ENCODE results near the gene CCNY. TPM values are rescaled to one million over a fixed set of nuclear protein-coding genes. Genes with fewer than 3 reads are reported as not detected.

The CCNY gene
- polyA plus RNA-seq, 5 donors: 75.0 to 89.0 (median 84.9) TPM

DNA sequence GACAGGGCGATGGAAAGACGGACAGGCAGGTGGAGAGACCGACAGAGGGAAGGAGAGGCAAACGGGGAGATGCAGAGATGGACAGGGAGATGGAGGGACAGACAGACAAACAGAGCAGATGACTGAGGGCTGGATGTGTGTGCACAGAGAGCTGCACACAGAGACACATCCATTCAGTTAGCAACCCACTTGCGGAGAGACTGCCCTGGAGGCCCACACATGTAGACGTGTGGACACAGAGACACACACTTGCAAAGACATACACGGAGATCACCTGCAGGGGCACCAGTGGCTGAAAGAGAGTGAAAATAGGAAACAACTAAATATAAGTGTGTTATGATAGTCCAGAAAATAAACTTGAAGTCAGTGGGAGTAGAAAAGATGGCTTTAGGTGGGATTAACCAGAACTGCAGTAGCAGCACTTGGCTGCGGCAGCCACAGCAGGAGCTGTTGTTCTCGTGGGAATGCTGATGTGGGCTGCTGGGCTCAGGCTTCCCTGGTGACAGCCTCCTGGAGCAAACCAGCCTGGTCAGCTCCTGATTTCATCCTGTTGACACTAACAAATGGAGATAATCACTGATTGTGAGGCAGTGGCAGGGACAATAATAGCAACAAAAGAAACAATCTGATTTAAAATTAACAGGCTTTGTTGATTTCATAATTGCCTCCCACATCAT, 134.1 kb downstream of the CCNY start:
- no peak for DNase-seq

DNA sequence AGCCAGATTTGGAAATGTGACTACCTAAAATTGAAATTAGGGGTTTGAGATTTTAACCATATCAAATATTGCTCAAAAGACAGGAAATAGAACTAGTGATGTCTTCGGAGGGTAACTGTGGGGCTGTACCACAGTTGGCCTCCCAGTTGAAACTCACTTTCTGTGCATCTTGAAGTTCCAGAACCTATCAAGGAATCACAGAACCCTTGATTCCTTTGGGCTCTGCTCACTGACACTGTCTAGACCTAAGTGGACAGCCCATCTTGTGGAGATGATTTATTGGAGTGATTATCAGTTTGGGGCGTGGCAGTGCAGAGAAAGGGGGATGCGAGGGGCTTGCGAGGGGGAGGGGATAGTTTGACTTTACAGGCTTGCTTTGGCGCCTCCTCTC, 134.6 kb downstream of the CCNY start:
- DNase-seq: no peak

DNA sequence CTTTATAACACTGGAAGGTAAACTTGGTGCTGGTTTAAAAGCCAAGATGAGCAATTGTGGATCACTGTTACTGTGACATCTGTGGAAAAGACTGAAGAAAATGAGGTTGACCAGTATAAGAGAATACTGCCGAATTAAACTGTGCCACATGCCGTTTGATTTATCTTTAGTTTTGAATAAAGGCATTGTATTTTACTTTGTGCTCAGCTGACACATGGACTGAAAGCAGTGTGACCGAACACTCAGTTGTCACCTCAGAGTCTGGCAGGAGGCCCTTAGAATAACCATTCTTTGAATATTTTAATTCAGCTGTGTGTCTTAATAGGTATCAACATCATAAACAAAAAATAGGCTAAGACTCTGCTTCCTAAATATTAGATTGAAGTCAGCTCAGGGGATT, 135.1 kb downstream of the CCNY start:
- DNase-seq: no peak

DNA sequence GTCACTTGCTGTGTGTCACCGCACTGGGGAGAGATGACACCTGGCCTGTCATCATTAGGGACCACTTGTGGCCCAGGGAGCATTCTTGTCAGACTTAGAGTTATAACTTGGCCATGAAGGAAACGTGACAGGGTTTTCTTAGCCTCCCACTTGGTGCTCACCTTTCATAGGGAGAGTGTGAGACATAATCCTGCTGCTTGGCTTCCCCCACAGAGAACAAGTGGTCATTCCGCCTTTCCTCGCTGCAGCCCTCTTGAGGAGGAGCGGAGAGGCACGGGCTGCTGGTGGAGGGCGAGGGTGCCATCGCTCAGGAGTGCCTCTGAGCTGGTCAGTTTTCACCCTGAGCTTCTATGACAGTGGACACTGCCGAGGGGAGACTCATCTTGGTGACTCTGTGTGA, 143.8 kb downstream of the CCNY start:
- no peak for DNase-seq

DNA sequence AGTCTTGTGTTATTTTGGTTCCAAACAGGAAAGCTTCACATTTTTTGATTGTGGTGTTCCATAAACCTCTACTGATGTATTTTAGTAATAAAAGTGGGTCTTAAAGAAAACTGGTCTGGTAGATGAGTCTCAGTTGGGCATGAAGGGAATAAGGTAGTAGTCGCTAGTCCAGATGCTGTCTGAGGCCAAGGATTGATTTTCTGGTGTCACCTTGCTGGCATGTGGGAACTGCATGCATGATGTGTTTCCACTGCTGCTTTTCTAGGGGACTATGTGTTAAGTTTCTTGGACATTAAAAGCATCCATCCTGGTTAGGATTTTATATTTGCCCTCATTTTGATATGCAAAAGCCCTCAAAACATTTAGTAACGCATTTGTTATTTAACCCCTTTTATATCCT, 145.1 kb downstream of the CCNY start:
- no peak for DNase-seq

DNA sequence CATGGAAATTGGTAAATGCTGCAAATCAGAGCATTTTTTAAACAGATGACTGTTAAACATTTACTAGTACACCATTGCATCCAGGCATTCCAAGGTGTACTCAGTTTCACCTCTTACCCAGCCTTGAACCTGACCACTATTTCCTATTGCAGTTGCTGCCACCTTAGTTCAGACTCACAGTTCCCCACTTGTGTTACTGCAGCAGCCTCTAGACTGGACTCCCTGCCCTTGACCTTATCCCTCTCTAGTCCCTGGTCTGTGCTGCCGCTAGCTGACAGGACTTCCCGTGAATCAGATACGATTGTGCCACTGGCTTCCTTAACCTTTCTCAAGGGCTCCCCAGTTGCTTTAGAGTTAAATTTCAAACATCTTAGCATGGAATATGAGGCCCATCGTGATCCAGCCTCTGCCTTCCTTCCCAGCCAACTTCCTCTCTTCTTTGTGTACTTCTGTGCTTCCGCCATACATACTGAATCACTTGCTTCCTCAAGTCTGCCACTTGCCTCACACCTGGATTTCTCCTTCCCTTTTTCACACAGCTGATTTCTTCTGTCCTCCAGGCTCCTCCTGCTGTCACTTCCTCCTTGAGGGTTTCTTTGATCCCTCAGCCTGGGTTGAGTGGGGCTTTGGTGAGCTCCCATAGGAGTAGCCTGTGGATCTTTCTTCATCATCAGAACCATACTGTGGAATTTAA, 150.1 kb downstream of the CCNY start:
- DNase-seq: no peak

DNA sequence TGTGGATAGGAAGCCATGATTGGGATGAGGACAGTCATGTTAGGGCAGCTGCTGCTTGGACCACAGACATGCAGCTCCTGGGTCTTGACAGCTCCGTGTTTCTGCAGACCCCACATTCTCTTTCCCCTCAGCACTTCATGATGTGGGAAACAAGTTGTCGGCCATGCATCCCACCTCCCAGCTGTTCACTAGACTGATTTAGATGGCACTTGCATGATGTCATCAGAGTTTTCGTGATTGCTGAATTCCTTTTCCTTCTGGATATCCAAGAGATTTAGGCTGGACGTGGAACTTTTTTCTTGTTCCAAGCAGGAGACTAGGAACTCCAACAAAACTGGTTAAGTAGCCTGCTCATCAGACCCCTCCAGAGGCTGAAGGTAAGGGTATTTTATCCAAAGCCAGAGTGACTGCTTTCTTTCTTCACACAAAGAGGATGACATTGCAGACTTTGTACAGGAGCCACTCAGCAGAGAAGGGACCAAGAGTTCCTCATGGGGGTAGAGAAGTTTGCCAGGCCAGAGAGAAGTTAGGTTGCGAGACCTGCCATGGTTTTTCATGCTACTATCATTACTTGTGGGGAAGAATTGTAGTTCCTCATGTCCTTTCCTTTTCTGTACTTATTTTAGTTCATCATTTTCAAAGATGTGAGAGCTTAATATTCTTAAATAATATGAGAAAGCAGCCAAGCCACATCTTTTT, 151.2 kb downstream of the CCNY start:
- DNase-seq: no peak

DNA sequence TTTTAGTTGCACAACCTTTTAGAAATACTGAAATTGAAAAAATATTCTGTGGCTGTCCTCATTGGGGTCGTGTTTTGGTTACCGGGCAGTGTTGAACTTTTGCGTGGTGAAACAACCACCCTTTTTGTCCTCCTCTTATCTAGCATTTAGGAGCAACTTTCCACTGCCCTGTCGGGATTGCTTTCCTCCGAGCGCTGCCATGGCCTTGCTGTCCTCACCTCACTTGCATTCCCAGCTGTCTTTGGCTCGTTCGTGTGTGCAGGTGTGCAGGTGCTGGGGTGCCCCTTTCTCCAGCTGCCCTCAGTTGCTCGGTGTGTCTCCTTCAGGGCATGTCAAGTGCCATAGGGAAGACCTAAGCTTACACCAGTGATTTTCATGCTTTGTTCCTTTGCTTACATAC, 151.9 kb downstream of the CCNY start:
- no peak for DNase-seq

DNA sequence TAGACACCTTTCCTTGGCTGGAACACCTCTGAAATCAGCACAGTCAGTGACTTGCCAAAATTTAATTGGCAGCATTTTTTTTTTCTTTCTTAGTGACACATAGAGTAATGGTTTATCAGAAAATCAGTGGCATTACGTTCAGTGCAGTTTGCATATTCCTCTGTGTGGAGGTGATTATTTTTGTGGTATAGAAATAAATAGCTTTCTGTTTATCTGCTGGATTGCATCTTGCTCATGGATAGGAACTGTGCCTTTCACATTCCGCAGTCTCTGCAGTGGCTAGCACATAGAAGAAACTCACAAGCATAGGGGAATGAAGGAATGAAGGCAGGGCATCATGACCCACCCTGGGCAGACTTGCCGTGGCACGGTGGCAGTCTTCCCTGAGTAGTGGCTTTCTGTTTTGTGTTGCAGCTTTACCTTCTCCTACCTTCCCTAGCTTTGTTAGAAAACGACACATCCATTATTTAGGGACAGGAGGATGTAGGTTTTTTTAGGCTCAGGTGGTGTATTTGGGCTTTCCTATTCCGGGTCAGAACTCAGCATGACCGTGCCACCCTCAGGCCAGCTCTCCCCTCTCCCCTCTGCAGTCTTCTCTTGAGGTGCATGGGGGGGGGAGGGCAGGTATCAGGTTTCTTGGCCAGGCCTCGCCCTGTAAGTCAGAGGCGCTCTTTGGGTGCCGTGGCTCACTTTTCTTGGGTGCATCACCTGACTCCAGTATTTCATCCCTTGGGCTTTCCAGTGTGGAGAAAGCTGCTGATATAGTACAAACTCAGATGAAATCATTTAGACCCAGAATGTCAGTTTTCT, 156.3 kb downstream of the CCNY start:
- DNase-seq: no peak

DNA sequence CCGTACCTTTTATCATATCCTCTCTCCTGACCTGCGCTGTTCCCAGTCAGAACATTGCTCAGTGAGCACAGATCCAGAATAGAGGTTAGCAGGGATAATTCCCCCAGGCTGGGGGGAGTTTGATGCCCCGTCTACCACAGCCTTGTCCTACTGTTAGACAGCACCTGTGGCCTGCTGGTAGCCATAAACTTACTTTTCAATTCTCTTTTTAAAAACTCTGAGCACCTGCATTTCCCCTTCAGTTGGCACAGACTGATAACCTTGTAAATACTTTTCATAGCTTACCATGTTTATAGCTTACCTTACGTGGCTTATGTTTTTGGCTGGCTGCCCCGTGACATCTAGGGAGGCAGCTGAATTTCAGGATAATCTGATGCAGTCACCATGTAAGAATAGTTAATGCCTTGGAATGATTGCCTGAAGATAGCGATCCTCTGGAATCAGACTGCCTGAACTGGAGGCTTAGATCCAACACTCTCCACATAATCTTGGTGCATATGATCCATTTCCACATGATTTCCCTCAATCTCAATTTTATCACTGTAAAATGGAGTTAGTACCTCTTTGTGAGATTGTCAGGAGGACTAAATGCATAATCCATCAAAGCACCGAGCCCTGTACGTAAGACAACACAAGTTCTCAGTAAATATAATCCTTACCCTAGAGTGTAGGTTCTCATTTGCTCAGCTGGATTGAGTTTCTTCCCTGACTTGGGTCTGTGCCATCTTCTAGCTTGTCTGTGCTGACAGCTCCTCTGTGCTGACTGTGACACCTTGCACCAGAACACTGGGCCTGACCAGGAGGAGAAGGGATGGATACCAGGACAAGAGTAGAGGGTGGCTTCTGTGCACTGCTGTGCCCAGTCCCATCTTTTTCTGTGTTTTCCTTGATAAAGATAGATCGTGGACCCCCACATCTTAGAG, 157.1 kb downstream of the CCNY start:
- DNase-seq: no peak

DNA sequence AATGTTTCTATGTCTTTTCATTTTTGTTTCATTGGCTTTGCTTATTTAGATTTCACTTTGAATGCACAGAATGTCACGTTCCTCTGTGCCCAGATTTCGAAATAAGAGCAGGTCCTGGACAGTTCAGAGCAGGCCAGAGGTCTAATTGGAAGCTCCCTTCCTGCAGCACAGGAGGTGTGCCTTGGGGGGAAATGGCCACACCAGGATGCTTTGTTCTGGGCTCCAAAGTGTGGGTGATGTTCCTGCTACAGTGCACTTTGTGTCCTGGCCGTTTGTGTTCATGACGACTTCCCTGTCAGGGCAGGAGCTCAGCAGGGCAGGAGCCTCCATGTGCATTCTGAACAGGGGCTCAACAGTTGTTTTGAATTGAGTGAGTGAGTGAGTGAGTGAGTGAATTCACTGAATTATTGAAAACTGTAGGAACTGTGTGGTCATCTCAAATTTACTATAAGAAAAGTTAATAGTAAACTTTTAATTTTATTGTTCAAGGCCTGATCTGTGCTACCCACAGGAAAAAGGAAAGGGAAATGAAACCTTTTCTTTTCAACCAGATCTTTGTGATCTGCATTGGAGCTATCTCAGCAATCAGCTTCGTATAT, 159.3 kb downstream of the CCNY start:
- no peak for DNase-seq

DNA sequence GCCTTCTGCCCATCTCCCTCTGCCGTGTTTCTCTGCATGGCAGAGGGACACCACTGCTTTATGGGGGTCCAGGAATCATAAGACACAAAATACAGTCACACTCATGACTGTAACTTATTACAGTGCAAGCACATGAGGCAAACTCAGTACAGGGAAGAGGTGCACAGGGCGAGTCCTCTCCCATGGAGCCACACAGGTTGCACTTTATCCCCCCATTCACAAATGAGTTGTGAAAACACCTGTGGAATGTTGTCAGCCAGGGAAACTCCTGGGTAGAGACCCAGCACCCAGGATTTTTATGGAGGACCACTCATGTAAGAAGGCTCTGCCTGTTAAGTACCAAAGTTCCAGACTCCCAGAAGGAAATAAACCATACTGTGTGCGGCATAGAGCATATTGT, 161.6 kb downstream of the CCNY start:
- DNase-seq: no peak

DNA sequence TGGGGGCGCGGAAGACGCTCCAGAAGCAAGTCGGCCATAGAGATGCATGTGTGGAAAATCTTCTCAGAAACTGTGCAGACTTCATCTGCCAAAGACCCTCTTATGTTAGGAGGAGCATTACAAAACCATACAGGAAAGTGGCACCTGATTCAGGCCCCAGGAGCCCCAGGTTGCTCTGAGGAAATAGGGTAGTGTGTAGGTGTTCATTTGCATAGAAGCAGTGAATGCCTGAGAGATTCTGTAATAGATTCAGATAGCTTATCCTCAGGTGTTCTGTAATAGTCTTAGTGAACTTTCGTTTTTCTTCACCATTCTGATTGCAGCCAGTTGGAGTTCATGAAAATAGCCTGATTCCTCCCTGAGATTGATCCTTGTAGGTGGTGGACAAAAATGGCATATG, 162.4 kb downstream of the CCNY start:
- DNase-seq: no peak

DNA sequence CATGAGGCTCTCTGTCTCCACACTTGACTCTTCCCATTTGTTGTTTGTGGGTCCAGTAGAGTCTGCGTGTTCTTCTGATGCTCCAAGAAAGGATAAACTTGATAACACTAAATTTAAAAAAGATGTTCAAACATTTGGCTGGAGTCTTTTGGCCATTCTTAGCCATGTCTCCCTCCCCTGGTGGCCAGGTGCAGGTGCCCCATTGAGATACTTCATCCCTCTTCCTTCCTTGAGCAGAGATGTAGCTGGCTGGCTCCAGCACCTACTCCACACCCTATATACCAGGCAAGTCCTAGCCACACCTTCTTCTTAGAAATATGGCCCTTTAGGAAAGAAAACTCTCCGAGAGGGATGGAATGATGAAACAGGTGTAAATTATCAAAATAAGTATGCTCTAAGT, 165.6 kb downstream of the CCNY start:
- DNase-seq: no peak

DNA sequence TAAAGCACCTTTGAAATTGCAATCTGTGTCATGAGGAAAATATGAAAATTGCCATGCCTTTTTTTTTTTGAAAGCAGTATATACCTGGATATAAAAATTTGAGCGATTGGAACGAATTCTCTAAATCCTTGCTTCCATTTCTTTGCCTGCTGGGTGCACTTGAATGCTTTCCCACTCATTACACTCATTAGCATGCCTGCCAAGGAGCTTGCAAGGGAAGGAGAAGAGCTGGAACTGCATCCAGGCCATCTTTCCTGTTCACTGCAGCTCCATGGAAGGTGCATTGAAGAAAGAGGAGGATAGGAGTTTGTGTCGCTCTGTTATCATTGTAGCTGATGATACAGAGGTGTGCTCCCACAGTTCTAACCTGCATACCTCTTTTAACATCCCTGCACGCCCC, 166.4 kb downstream of the CCNY start:
- DNase-seq: no peak

DNA sequence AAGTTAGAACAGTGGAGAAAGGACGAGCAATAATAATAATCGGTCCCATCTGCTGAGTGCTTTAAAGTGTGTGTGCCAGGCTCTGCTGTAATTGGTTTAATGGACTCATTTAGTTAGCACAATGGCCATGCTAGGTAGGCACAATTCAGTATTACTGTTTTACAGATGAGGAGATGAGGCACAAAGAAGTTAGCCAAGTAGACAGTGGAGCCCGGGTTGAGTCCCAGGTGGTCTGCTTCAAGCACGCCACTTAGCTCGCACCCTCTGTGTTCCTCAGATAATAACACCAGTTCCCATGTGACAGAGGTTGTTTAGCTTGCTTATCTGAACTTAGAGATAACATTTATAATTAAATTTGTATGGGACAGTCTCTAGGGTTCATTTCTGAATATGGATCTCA, 167.3 kb downstream of the CCNY start:
- no peak for DNase-seq

DNA sequence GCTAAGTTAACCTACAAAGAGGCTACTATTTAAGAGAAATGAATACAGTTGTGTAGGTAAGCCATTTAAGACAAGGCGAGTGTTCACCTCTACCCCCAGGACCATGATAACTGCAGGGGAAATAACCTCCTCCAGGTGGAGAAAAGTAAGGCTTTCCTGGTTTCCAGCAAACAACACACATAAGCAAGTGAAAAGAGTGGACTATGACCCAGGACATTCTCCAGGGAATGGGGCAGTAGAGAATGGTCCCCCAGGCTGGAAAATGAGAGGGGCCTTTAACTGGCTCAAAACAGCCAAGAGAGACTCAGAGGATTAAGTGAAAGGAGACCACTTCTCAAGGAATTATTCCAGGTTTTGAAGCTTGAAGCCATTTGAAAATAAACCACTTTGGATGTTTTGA, 167.8 kb downstream of the CCNY start:
- DNase-seq: no peak

DNA sequence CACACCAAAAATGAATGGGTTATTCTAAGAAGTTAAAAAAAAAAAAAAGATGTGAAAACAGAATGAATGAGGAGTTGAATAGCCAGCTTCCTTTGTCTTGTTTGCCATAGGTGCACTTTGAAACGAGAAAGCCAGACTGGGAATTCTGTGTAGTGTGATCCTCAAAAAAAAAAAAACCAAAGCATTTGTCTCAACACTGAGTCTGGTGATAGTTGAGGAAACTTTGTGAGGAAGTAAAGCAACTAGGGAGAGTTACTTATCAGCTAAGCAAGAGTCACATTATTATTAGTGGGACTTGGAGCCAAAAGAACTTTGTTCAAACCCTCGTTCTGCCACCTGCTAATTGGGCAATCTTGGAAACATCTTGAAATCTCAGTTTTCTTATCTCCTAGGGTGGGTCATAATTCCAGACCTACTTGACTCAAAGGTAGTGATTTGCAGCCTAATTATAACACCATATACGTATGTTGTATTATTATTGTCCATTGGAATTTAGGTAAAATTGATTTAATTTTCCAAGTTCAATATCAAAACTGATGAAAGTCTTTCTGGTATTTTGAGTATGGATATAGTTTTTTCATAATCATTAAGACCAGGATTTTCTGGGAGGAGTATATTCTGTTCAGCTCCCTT, 169.0 kb downstream of the CCNY start:
- DNase-seq: no peak

DNA sequence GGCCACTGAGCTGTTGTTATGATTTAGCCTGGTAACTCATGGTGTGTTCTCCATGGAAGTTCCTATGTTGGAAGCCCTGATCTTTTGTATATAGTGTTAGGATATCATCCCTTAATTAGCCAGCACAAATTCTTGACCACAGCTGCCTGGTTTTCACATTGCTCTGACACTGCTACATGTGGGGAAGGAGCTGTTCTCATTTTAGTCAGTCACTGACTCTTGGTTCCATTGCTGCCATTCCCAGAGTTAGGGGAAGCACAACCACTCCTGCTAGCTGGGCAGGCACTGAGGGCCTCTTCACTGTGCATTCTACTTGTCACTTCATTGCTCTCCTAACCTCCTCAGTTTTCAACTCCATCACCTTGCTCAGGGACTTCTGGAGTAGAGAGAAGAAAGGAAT, 170.4 kb downstream of the CCNY start:
- no peak for DNase-seq

DNA sequence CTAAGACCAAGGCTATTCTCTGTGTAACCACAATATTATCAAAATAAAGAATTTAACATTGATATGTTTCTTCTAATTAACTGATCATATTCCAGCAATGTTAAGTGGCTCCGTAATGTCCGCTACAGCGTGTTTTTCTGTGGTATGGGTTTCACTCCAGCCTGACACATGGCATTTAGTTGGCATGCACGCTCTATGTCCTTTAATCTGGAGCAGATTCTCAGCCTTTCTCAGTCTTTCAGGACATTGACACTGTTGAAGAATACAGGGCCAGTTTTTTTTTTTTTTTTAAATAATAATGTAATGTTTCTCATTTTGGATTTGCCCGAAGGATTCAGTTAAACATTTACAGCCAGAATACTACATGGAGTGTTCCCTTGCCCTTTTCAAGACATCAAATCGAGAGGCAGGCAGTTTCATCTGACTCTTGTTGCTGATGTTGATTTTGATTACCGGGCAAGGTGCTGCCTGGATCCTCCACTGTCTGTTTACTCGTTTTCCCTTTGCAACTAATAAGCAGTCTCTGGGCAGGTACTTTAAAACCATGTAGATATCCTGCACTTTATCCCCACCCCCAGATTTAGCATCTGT, 171.3 kb downstream of the CCNY start:
- DNase-seq: no peak

Measured in right lung (tissue), 5 donors.